ENCODE results near the gene FAM222B. TPM values are rescaled to one million over a fixed set of nuclear protein-coding genes. Genes with fewer than 3 reads are reported as not detected.
"Not testable (repeated sequence)": the region's sequence is repeated elsewhere in the genome, so short reads cannot be mapped to it uniquely, and the experiment has no call there.

The FAM222B gene
- total RNA-seq, 1 experiment from 2014 or later = 4.8 TPM

DNA sequence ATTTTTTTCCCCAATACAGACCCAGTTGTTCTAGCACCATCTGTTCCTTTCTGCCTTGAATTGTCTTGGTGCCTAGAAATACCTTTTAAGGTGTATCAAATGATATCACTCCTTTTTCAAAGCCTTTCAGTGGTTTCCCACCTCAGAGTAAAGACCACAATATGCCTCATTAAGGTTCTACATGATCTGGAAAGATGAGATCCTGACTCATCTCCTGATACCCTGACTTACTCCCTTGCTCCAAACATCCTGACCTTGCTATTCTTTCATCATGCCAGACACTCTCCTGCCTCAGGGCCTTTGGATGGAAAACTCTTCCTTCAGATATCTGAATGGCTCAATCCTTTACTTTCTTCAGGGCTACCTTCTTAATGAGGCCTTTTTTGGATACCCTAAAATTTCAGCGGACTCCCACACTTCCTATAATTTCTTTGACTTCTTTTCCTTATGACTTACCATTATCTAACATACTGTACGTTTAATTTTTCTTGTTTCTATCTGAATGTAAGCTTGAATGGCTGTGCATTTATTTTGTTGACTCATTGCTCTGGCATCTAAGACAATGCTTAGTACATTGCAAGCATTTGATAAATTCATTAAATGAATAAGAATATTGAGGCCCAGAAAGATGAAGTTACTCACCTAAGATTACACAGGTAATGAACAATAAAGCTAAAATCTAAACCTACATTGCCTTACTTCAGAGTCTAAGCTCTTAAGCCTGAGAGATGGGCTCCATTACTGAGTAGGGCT is 35.7 kb upstream of the FAM222B start:
- H2AFZ ChIP-seq (ENCODE audit: low read length) = no peak overlapping the region
- no peak overlapping the region for H3K27ac ChIP-seq (ENCODE audit: low read length)

DNA sequence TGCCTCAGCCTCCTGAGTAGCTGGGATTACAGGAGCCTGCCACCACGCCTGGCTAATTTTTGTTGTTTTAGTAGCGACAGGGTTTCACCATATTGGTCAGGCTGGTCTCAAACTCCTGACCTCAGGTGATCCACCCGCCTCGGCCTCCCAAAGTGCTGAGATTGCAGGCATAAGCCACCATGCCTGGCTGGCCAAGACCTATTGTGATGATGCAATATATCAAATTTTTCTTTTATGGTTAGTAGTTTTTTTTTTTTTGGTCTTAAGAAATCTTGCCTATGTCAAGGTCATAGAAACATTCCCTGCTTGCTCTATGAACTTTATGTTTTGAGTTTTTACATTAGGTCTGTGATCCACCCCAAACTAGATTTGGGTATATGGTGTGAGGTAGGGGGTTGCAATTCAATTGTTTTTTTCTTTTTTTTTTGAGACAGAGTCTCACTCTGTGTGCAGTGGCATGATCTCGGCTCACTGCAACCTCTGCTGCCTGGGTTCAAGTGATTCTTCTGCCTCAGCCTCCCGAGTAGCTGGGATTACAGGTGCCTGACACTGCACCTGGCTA is 34.6 kb upstream of the FAM222B start:
- H2AFZ ChIP-seq (ENCODE audit: low read length); H3K27me3 ChIP-seq (ENCODE audit: low read length); intact Hi-C loops (cut with micrococcal nuclease); H3K9me2 ChIP-seq (replicated peaks; ENCODE audit: low read length); H3K36me3 ChIP-seq (ENCODE audit: low read depth, low read length); H3K4me1 ChIP-seq (ENCODE audit: insufficient read depth, low read length); H3K4me2 ChIP-seq (ENCODE audit: low read length); BruUV-seq (replicated peaks); CTCF ChIA-PET; ATAC-seq; H3K9me3 ChIP-seq (ENCODE audit: low read length); DNase-seq; H3F3A ChIP-seq (ENCODE audit: low read length, unreplicated experiment); H3K4me3 ChIP-seq (ENCODE audit: low read length); H3K9ac ChIP-seq (ENCODE audit: low read length); POLR2A ChIA-PET (ENCODE audit: unreplicated experiment); H4K20me1 ChIP-seq (ENCODE audit: low read length); H3K79me2 ChIP-seq (ENCODE audit: low read length); H3K27ac ChIP-seq (ENCODE audit: low read length): not testable (repeated sequence)

More for the DNA sequence above, 35.7 kb upstream of the FAM222B start:
- H3K36me3 ChIP-seq (ENCODE audit: low read depth, low read length) = no peaks in the 10 kb centered on the region
- ATAC-seq (no peak), DNase-seq (no peak)
- H4K20me1 ChIP-seq (ENCODE audit: low read length) = no peaks in the 10 kb centered on the region
- ChIA-PET CTCF (no interaction called here), POLR2A (ENCODE audit: unreplicated experiment) (no interaction called here)
- no peak overlapping the region for H3K4me3 ChIP-seq (ENCODE audit: low read length)
- no peaks in the 10 kb centered on the region for H3K9me3 ChIP-seq (ENCODE audit: low read length)
- 0 out of 2 replicates have a peak, but pooled peaks cover 4% of the 10 kb centered on the region for H3K4me1 ChIP-seq (ENCODE audit: insufficient read depth, low read length)
- no peaks in the 10 kb centered on the region for H3K79me2 ChIP-seq (ENCODE audit: low read length)
- H3K4me2 ChIP-seq (ENCODE audit: low read length) = no peak overlapping the region
- no peaks in the 10 kb centered on the region for H3K9me2 ChIP-seq (replicated peaks; ENCODE audit: low read length)
- H3F3A ChIP-seq (ENCODE audit: low read length, unreplicated experiment) = no peaks in the 10 kb centered on the region
- no peak overlapping the region for H3K9ac ChIP-seq (ENCODE audit: low read length)
- no peaks in the 10 kb centered on the region for H3K27me3 ChIP-seq (ENCODE audit: low read length)
- no TSS peak for BruUV-seq (replicated peaks)
- intact Hi-C loops (cut with micrococcal nuclease) = no loop called here
- no peak for TF ChIP-seq EZH2phosphoT487 (IDR thresholded peaks at IDR 0.05; ENCODE audit: borderline replicate concordance, low read length)
- TF ChIP-seq CTCF (conservative IDR thresholded peaks at IDR 0.05; ENCODE audit: low read depth, low read length) = no peak
- TF ChIP-seq EZH2 (IDR thresholded peaks at IDR 0.05; ENCODE audit: low read length, unreplicated experiment) = no peak

DNA sequence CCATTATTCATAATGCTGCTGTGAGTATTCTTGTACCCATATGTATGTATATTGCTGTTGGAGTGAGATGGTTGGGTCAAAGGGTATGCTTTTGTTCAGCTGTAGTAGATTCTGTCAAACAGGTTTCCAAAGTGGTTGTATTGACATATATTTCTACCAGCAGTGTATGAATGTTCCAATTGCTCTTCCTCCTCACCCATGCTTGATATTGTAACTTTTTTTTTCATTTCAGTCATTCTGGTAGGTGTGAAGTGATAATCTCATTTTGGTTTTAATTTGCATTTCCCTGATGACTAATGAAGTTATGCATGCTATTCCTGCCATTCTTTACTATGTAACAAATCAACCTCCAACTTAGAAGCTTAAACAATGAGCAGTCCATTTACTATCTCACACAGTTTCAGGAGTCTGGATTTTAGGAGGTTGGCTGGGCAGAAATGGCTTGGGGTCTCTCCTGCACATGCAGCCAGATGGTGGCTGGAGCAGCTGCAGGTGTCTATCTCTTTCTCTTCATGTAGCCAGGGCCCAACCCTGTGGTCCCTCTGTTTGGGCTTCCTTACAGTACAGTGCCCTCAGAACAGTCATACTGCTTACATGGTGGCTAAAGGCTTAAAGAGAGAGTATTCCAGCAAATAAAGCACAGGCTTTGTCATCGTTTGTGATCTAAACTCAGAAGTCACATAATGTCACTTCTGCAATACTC is 33.4 kb upstream of the FAM222B start:
- no peaks in the 10 kb centered on the region for H3K79me2 ChIP-seq (ENCODE audit: low read length)
- no peaks in the 10 kb centered on the region for H3K9me2 ChIP-seq (replicated peaks; ENCODE audit: low read length)
- no peak overlapping the region for H2AFZ ChIP-seq (ENCODE audit: low read length)
- 0 out of 2 replicates have a peak, but pooled peaks cover 4% of the 10 kb centered on the region for H3K4me1 ChIP-seq (ENCODE audit: insufficient read depth, low read length)
- H3K36me3 ChIP-seq (ENCODE audit: low read depth, low read length) = no peaks in the 10 kb centered on the region
- no peak overlapping the region for H3K4me2 ChIP-seq (ENCODE audit: low read length)
- BruUV-seq (replicated peaks) = no TSS peak
- ChIA-PET POLR2A (ENCODE audit: unreplicated experiment) (no interaction called here), CTCF (interaction anchor here (0.6 kb wide), 2 partner anchors 87 to 166 kb away, joined by 3 read pairs; no protein-coding TSS in a partner anchor)
- intact Hi-C loops (cut with micrococcal nuclease) = no loop called here
- no peak for DNase-seq
- H3K4me3 ChIP-seq (ENCODE audit: low read length) = no peak overlapping the region
- TF ChIP-seq EZH2phosphoT487 (IDR thresholded peaks at IDR 0.05; ENCODE audit: borderline replicate concordance, low read length) (no peak), CTCF (conservative IDR thresholded peaks at IDR 0.05; ENCODE audit: low read depth, low read length) (no peak), EZH2 (IDR thresholded peaks at IDR 0.05; ENCODE audit: low read length, unreplicated experiment) (no peak)
- no peak overlapping the region for H3K27ac ChIP-seq (ENCODE audit: low read length)
- H3F3A ChIP-seq (ENCODE audit: low read length, unreplicated experiment) = no peaks in the 10 kb centered on the region
- no peaks in the 10 kb centered on the region for H3K9me3 ChIP-seq (ENCODE audit: low read length)
- H3K27me3 ChIP-seq (ENCODE audit: low read length) = no peaks in the 10 kb centered on the region
- H4K20me1 ChIP-seq (ENCODE audit: low read length) = no peaks in the 10 kb centered on the region
- ATAC-seq = no peak
- no peak overlapping the region for H3K9ac ChIP-seq (ENCODE audit: low read length)

Measured in PC-3 (cell line).